Astrocyte (in vitro differentiated cells and primary cell): ENCODE measurements around the gene DNAH11. TPM values are rescaled to one million over a fixed set of nuclear protein-coding genes. Genes with fewer than 3 reads are reported as not detected.

Experiments used
- DNase-seq: peaks from one replicate; pipeline ENCODE4 v3.0.0-alpha.2; 2010; ENCODE audit warnings: low read depth
- FAIRE-seq: peaks from 2 replicates; lab custom pipeline; 2011; peaks lifted over from hg19 to GRCh38; lab: Jason Lieb, UNC
- H2AFZ ChIP-seq: 2 replicates; pipeline ENCODE4 v1.6.0; 2012; ENCODE audit warnings: low read depth, low read length, inconsistent platforms
- H3K27ac ChIP-seq: 2 replicates; pipeline ENCODE4 v1.5.1; 2011; ENCODE audit warnings: low read depth, low read length, inconsistent platforms
- H3K27me3 ChIP-seq: 2 replicates; pipeline ENCODE4 v1.6.0; 2011; ENCODE audit warnings: low read length, inconsistent platforms; ENCODE audit not compliant: insufficient read depth
- H3K36me3 ChIP-seq: 2 replicates; pipeline ENCODE4 v1.5.1; 2011; ENCODE audit warnings: low read length, inconsistent platforms; ENCODE audit not compliant: insufficient read depth
- H3K4me1 ChIP-seq: 2 replicates; pipeline ENCODE4 v1.5.1; 2011; ENCODE audit warnings: low read length, inconsistent platforms; ENCODE audit not compliant: insufficient read depth
- H3K4me2 ChIP-seq: 2 replicates; pipeline ENCODE4 v1.6.0; 2012; ENCODE audit warnings: low read length, inconsistent platforms
- H3K4me3 ChIP-seq: 2 replicates; pipeline ENCODE4 v1.5.1; 2011; ENCODE audit warnings: low read depth, mild to moderate bottlenecking, low read length, inconsistent platforms; ENCODE audit not compliant: insufficient read depth
- H3K79me2 ChIP-seq: 2 replicates; pipeline ENCODE4 v1.6.0; 2012; ENCODE audit warnings: mild to moderate bottlenecking, low read length, inconsistent platforms; ENCODE audit not compliant: insufficient read depth
- H3K9ac ChIP-seq: 2 replicates; pipeline ENCODE4 v1.6.0; 2012; ENCODE audit warnings: mild to moderate bottlenecking, low read length, inconsistent platforms
- H3K9me3 ChIP-seq: 2 replicates; pipeline ENCODE4 v1.5.1; 2012; ENCODE audit warnings: low read depth, mild to moderate bottlenecking, low read length, inconsistent platforms; ENCODE audit not compliant: insufficient read depth
- H4K20me1 ChIP-seq: 2 replicates; pipeline ENCODE4 v1.6.0; 2012; ENCODE audit warnings: low read length, inconsistent platforms; ENCODE audit not compliant: insufficient read depth
- H3K27ac Mint-ChIP-seq: one replicate; pipeline ENCODE4 v1.8.0; 2021; ENCODE audit warnings: mild to moderate bottlenecking, mixed read lengths; ENCODE audit not compliant: unreplicated experiment
- H3K27me3 Mint-ChIP-seq: one replicate; pipeline ENCODE4 v1.8.0; 2021; ENCODE audit warnings: low read depth, mixed read lengths; ENCODE audit not compliant: unreplicated experiment
- H3K36me3 Mint-ChIP-seq: one replicate; pipeline ENCODE4 v1.8.0; 2021; ENCODE audit warnings: low read depth, mixed read lengths; ENCODE audit not compliant: unreplicated experiment
- H3K4me1 Mint-ChIP-seq: one replicate; pipeline ENCODE4 v1.8.0; 2021; ENCODE audit warnings: low read depth, mixed read lengths; ENCODE audit not compliant: unreplicated experiment
- H3K4me3 Mint-ChIP-seq: one replicate; pipeline ENCODE4 v1.8.0; 2021; ENCODE audit warnings: mild to moderate bottlenecking, moderate library complexity, mixed read lengths; ENCODE audit not compliant: unreplicated experiment
- H3K9me3 Mint-ChIP-seq: one replicate; pipeline ENCODE4 v1.8.0; 2021; ENCODE audit warnings: mild to moderate bottlenecking, mixed read lengths; ENCODE audit not compliant: unreplicated experiment
- CTCF ChIP-seq: IDR thresholded peaks from 2 replicates; pipeline ENCODE4 v1.5.1; 2011; ENCODE audit warnings: low read depth, mild to moderate bottlenecking, inconsistent platforms, low read length, moderate library complexity; ENCODE audit not compliant: insufficient read depth
- EZH2 ChIP-seq: IDR thresholded peaks from 2 replicates; pipeline ENCODE4 v1.6.1; 2012; ENCODE audit warnings: mild to moderate bottlenecking, low read length, inconsistent platforms; ENCODE audit not compliant: insufficient read depth
- total RNA-seq: library from RNA; stranded (reverse); gene quantifications from 2 replicates; pipeline ENCODE4 v1.2.1, GENCODE V29; 2021

The DNAH11 gene
- total RNA-seq, 1 donor from 2014 or later, result 0.43 TPM

GRCh38 chr7:21733837-21734236, 191.0 kb downstream of the DNAH11 start:
- no peak overlapping the region for H2AFZ ChIP-seq
- no peak overlapping the region for H3K4me2 ChIP-seq
- H4K20me1 ChIP-seq, result no peaks in the 10 kb centered on the region
- no peak overlapping the region for H3K4me3 ChIP-seq
- no peak overlapping the region for H3K27ac ChIP-seq
- H3K4me1 ChIP-seq, result no peaks in the 10 kb centered on the region
- Mint-ChIP-seq H3K4me3 (no peak overlapping the region), H3K27me3 (no peaks in the 10 kb centered on the region), H3K27ac (no peak overlapping the region), H3K4me1 (no peaks in the 10 kb centered on the region), H3K36me3 (no peaks in the 10 kb centered on the region), H3K9me3 (peaks cover 1% of the 10 kb centered on the region)
- no peak overlapping the region for H3K9ac ChIP-seq
- no peaks in the 10 kb centered on the region for H3K79me2 ChIP-seq
- FAIRE-seq (no peak), DNase-seq (no peak)
- TF ChIP-seq CTCF, result no peak
- TF ChIP-seq EZH2, result no peak
- no peaks in the 10 kb centered on the region for H3K27me3 ChIP-seq
- no peaks in the 10 kb centered on the region for H3K36me3 ChIP-seq
- no peaks in the 10 kb centered on the region for H3K9me3 ChIP-seq

- H2AFZ ChIP-seq, result no peak overlapping the region
- no peaks in the 10 kb centered on the region for H3K27me3 ChIP-seq
- no peaks in the 10 kb centered on the region for H3K9me3 ChIP-seq
- FAIRE-seq, result no peak
- H3K4me2 ChIP-seq, result no peak overlapping the region
- no peak overlapping the region for H3K27ac Mint-ChIP-seq
- H3K9ac ChIP-seq, result no peak overlapping the region
- no peak overlapping the region for H3K4me3 ChIP-seq
- no peak overlapping the region for H3K27ac ChIP-seq
- no peaks in the 10 kb centered on the region for H3K36me3 Mint-ChIP-seq
- no peak overlapping the region for H3K4me3 Mint-ChIP-seq
- H4K20me1 ChIP-seq, result no peaks in the 10 kb centered on the region
- TF ChIP-seq EZH2 (no peak), CTCF (no peak)
- H3K4me1 ChIP-seq, result no peaks in the 10 kb centered on the region
- H3K36me3 ChIP-seq, result no peaks in the 10 kb centered on the region
- H3K27me3 Mint-ChIP-seq, result no peaks in the 10 kb centered on the region
- no peaks in the 10 kb centered on the region for H3K4me1 Mint-ChIP-seq
- DNase-seq, result no peak
- H3K79me2 ChIP-seq, result no peaks in the 10 kb centered on the region
- no peaks in the 10 kb centered on the region for H3K9me3 Mint-ChIP-seq
Observed at GRCh38 chr7:21743493-21743892, 200.7 kb downstream of the DNAH11 start.

GRCh38 chr7:21746949-21747348, 204.1 kb downstream of the DNAH11 start:
- Mint-ChIP-seq H3K4me3 (no peak overlapping the region), H3K27ac (no peak overlapping the region), H3K9me3 (no peaks in the 10 kb centered on the region), H3K36me3 (no peaks in the 10 kb centered on the region), H3K27me3 (no peaks in the 10 kb centered on the region), H3K4me1 (no peaks in the 10 kb centered on the region)
- no peak overlapping the region for H2AFZ ChIP-seq
- no peaks in the 10 kb centered on the region for H3K79me2 ChIP-seq
- no peaks in the 10 kb centered on the region for H3K36me3 ChIP-seq
- no peaks in the 10 kb centered on the region for H3K9me3 ChIP-seq
- no peak overlapping the region for H3K9ac ChIP-seq
- no peaks in the 10 kb centered on the region for H4K20me1 ChIP-seq
- no peak overlapping the region for H3K27ac ChIP-seq
- H3K4me1 ChIP-seq, result no peaks in the 10 kb centered on the region
- H3K27me3 ChIP-seq, result no peaks in the 10 kb centered on the region
- DNase-seq (no peak), FAIRE-seq (no peak)
- H3K4me3 ChIP-seq, result no peak overlapping the region
- no peak overlapping the region for H3K4me2 ChIP-seq
- no peak for TF ChIP-seq EZH2
- TF ChIP-seq CTCF, result no peak
